Esophagus (tissue), 2 donors: ENCODE measurements around the gene CACTIN. TPM values are rescaled to one million over a fixed set of nuclear protein-coding genes. Genes with fewer than 3 reads are reported as not detected.
A peak's percentile ranks its signal among the peaks of the same experiment; 100 is the strongest.
"Not testable (repeated sequence)": the region's sequence is repeated elsewhere in the genome, so short reads cannot be mapped to it uniquely, and the experiment has no call there.

ENCODE experiments used
- H3K27ac ChIP-seq, 2 donors: one replicate each; pipeline ENCODE4 v1.5.1; 2013; ENCODE audit warnings: low read depth in 2 of 2, mild to moderate bottlenecking in 2 of 2, inconsistent platforms in 1 of 2, low read length in 1 of 2, moderate library complexity in 1 of 2
- H3K27me3 ChIP-seq, 2 donors: one replicate each; pipeline ENCODE4 v1.6.1; 2013; ENCODE audit warnings: low read length in 2 of 2, control low read depth in 1 of 2, mild to moderate bottlenecking in 1 of 2; ENCODE audit not compliant: insufficient read depth in 2 of 2, control insufficient read depth in 1 of 2
- H3K36me3 ChIP-seq, 2 donors: one replicate each; pipeline ENCODE4 v1.6.1; 2013; ENCODE audit warnings: low read length in 1 of 2; ENCODE audit not compliant: control insufficient read depth in 2 of 2, insufficient read depth in 2 of 2
- H3K4me1 ChIP-seq, 2 donors: one replicate each; pipeline ENCODE4 v1.6.1; 2013; ENCODE audit warnings: low read length in 1 of 2; ENCODE audit not compliant: control insufficient read depth in 2 of 2, insufficient read depth in 2 of 2
- H3K4me3 ChIP-seq, 2 donors: one replicate each; pipeline ENCODE4 v1.5.1; 2013; ENCODE audit warnings: low read length in 2 of 2, mild to moderate bottlenecking in 2 of 2, low read depth in 1 of 2, moderate library complexity in 1 of 2
- H3K9me3 ChIP-seq, 2 donors: one replicate each; pipeline ENCODE4 v1.6.1; 2013; ENCODE audit warnings: mild to moderate bottlenecking in 2 of 2, low read depth in 1 of 2, low read length in 1 of 2, moderate library complexity in 1 of 2; ENCODE audit not compliant: control insufficient read depth in 2 of 2, insufficient read depth in 1 of 2
- WGBS, 2 donors: extraction: QIAGEN DNeasy Blood & Tissue Kit; methylation state at CpG; one replicate each; pipeline ENCODE4 v1.1.7; 2013; 5-methylcytosine and 5-hydroxymethylcytosine counted together
- polyA plus RNA-seq, 2 donors: library from polyadenylated mRNA; stranded (reverse); fragments of 200-250 nt; gene quantifications; one replicate each; pipeline ENCODE4 v1.2.3, GENCODE V29; 2013
- donor health status: healthy with polysubstance abuse.
- donor health status: Bipolar disorder and iron deficiency.

Gene CACTIN
- polyA plus RNA-seq, 2 donors, result 12.4 to 19.3 TPM

- peak overlapping the region; percentile 88 to 97 for H3K27ac ChIP-seq
- H3K4me1 ChIP-seq, result peaks cover 5 to 20% of the 10 kb centered on the region in 2 donors
- peaks cover 0 to 6% of the 10 kb centered on the region in 2 donors for H3K36me3 ChIP-seq
- WGBS, 2 donors, result 61 to 63% methylated on average over 33 of the region's 33 CpGs
- H3K27me3 ChIP-seq, result no peaks in the 10 kb centered on the region
- H3K9me3 ChIP-seq, result no peaks in the 10 kb centered on the region
- H3K4me3 ChIP-seq, result no peak overlapping the region
Observed at GRCh38 chr19:3669947-3670795, 43.6 kb upstream of the CACTIN start.

DNA sequence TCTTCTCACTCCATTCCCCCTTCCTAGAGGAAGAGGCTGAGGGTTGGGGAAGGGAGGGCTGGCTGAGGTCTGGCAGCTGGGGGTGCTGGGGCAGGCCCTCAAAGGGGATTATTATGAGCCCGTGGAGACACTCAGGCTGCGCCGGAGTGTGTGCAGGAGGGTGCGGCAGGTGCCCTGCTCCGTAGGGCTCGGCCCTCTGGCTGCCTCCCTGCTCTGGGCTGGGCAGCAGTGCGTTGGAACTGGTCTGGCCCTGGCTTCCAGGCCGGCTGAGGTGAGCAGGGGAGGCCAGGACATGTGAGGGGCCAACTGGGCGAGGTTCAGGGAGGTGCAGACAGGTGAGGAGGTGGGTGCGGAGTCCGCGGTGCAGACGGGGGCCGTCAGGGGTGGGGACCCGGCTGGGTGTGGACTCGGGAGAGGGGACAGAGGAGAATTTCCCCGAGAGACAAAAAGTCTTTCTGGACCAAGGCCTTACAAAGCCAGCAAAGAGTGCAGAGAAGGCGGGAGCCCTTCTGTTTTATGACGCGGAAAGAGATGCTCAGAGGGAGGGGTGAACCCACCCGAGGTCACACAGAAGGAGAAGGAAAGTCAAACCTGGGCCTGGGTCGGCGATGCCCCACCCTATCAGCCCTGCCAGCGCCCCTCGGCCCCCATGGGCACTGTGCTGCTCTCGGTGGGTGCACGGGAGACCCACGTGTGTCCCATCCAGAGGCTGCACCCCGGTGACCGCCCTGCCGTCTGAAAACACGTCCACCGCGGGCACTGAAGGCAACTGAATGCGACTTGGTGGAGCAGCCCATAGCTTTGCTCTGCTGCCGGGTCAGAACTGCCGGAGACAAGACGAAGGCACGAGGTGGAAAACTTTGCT lies 42.7 kb upstream of the CACTIN start:
- Histone ChIP-seq H3K4me3 (no peak overlapping the region), H3K9me3 (no peaks in the 10 kb centered on the region), H3K4me1 (peaks cover 5 to 20% of the 10 kb centered on the region in 2 donors), H3K36me3 (peaks cover 0 to 14% of the 10 kb centered on the region in 2 donors), H3K27ac (peak overlapping the region; percentile 69 to 83), H3K27me3 (no peaks in the 10 kb centered on the region)
- WGBS, 2 donors, result 56 to 65% methylated on average over 39 of the region's 39 CpGs

GRCh38 chr19:3668331-3669081 lies 41.9 kb upstream of the CACTIN start:
- peak overlapping the region; percentile 69 to 83 for H3K27ac ChIP-seq

DNA sequence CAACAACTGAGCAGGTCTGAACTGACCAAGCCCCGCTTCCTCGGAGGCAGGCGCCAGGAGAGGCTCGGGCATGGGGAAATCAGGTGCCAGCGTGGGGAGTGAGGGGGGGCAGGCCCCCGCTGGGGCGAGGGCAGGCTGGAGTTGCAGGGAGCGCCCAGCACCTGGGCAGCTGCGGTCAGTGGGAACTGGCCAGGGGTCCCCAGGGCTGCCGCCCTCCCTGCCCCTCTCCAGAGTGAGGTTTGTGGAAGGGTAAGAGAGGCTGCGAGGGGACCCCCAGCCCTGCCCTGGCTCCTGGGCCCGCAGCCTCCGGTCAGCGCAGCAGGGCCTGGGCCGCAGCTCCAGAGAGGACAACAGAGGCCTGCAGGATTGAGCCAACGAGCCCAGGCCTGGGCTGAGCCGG lies 41.2 kb upstream of the CACTIN start:
- H3K27ac ChIP-seq, result peak overlapping the region; percentile 48 to 52
- WGBS, 2 donors, result 82 to 85% methylated on average over 14 to 17 of the region's 17 CpGs
- H3K4me1 ChIP-seq, result peaks cover 5 to 20% of the 10 kb centered on the region in 2 donors
- H3K4me3 ChIP-seq, result no peak overlapping the region
- H3K27me3 ChIP-seq, result no peaks in the 10 kb centered on the region
- peaks cover 0 to 23% of the 10 kb centered on the region in 2 donors for H3K36me3 ChIP-seq
- no peaks in the 10 kb centered on the region for H3K9me3 ChIP-seq

More at GRCh38 chr19:3668331-3669081, 41.9 kb upstream of the CACTIN start:
- 59 to 67% methylated on average over 34 of the region's 34 CpGs for WGBS, 2 donors
- Histone ChIP-seq H3K4me3 (no peak overlapping the region), H3K27me3 (no peaks in the 10 kb centered on the region), H3K9me3 (no peaks in the 10 kb centered on the region), H3K36me3 (peaks cover 0 to 19% of the 10 kb centered on the region in 2 donors), H3K4me1 (peaks cover 5 to 20% of the 10 kb centered on the region in 2 donors)

- H3K4me1 ChIP-seq, result peaks cover 5 to 20% of the 10 kb centered on the region in 2 donors
- no peaks in the 10 kb centered on the region for H3K9me3 ChIP-seq
- no peak overlapping the region for H3K27ac ChIP-seq
- H3K27me3 ChIP-seq, result no peaks in the 10 kb centered on the region
- no peak overlapping the region for H3K4me3 ChIP-seq
- WGBS, 2 donors, result 86 to 90% methylated on average over 18 of the region's 18 CpGs
- peaks cover 0 to 24% of the 10 kb centered on the region in 2 donors for H3K36me3 ChIP-seq
Observed at GRCh38 chr19:3667037-3667638, 40.5 kb upstream of the CACTIN start.

- H3K27me3 ChIP-seq, H3K9me3 ChIP-seq, H3K4me3 ChIP-seq, H3K27ac ChIP-seq: not testable (repeated sequence)
- WGBS, 2 donors, result 89% methylated on average over 14 of the region's 14 CpGs
- Histone ChIP-seq H3K4me1 (peaks cover 5 to 20% of the 10 kb centered on the region in 2 donors), H3K36me3 (peaks cover 0 to 30% of the 10 kb centered on the region in 2 donors)
Observed at GRCh38 chr19:3666545-3666856, 39.9 kb upstream of the CACTIN start.

DNA sequence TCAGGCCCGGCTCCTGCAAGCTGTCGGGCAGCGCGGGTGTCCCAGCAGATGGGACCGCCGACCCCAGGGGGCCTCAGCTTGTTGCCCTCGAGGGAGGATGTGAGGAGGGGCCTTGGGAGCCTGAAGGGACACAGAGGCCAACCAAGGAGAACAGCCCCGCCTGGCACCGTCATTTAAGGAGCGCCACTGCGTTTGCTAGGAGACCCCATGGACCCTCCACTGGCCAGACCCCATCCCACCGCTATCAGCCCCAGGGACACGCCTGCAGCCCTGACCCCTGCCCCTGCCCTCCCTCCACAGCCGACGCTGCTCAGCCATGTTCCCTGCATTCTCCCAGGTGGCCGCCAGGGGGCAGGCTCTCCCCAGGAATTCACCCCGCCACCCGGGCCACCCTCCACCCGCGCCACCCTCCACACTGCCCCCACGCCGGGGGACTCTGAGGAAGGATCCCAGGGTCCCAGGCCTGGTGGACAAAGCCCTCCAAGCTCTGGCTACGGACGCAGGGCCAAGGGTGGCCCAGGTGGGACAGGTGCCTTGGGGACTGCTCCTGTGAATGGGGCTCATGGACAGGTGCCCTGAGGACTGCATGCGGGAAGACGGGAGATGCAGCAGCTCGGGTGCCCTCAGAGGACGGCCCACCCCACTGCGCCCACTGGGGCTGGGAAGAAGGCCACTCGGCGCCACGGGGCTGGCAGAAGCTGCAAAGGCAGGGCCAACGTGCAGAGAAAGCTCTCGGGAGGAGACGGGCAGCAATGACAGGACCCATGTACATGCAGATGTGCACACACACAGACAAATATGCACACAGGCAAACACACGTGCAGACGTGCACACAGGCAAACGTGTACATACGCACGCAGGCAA lies 39.3 kb upstream of the CACTIN start:
- Histone ChIP-seq H3K27ac (no peak overlapping the region), H3K36me3 (peaks cover 0 to 34% of the 10 kb centered on the region in 2 donors), H3K4me1 (peaks cover 5 to 18% of the 10 kb centered on the region in 2 donors), H3K27me3 (no peaks in the 10 kb centered on the region), H3K4me3 (no peak overlapping the region), H3K9me3 (no peaks in the 10 kb centered on the region)
- WGBS, 2 donors, result 34% methylated on average over 40 of the region's 40 CpGs

GRCh38 chr19:3664879-3665642 lies 38.5 kb upstream of the CACTIN start:
- WGBS, 2 donors, result 85 to 86% methylated on average over 19 of the region's 19 CpGs
- peaks cover 0 to 38% of the 10 kb centered on the region in 2 donors for H3K36me3 ChIP-seq
- H3K4me1 ChIP-seq, result peaks cover 5 to 19% of the 10 kb centered on the region in 2 donors
- H3K4me3 ChIP-seq, result no peak overlapping the region
- H3K9me3 ChIP-seq, result no peaks in the 10 kb centered on the region
- no peaks in the 10 kb centered on the region for H3K27me3 ChIP-seq
- no peak overlapping the region for H3K27ac ChIP-seq
